ENCODE measurements around the gene OR6N1.

Gene OR6N1

GRCh38 chr1:158752155-158752712, 19.8 kb downstream of the OR6N1 start:
- DNase-seq (ENCODE audit: low read depth in 2 of 2) = no peak

GRCh38 chr1:158735848-158736247, 36.1 kb downstream of the OR6N1 start:
- no peak for DNase-seq (ENCODE audit: low read depth in 2 of 2)

GRCh38 chr1:158732524-158732923, 39.5 kb downstream of the OR6N1 start:
- DNase-seq (ENCODE audit: low read depth in 2 of 2) = no peak

- DNase-seq (ENCODE audit: low read depth in 2 of 2) = no peak
Measured at GRCh38 chr1:158731707-158732106, 40.3 kb downstream of the OR6N1 start.

- DNase-seq (ENCODE audit: low read depth in 2 of 2) = no peak
Measured at GRCh38 chr1:158730453-158730852, 41.5 kb downstream of the OR6N1 start.

- DNase-seq (ENCODE audit: low read depth in 2 of 2) = no peak
Measured at GRCh38 chr1:158728510-158729225, 43.3 kb downstream of the OR6N1 start.

GRCh38 chr1:158724442-158724841, 47.6 kb downstream of the OR6N1 start:
- DNase-seq (ENCODE audit: low read depth in 2 of 2) = no peak

GRCh38 chr1:158720620-158721019, 51.4 kb downstream of the OR6N1 start, which contains the start of gene OR6K3:
OR6K3 (minus strand) TSS chr1:158720720; CDS start chr1:158718115, 2,605 bp downstream.
- DNase-seq (ENCODE audit: low read depth in 2 of 2) = no peak

GRCh38 chr1:158719664-158720063, 52.3 kb downstream of the OR6N1 start:
- no peak for DNase-seq (ENCODE audit: low read depth in 2 of 2)

- DNase-seq (ENCODE audit: low read depth in 2 of 2) = no peak
Measured at GRCh38 chr1:158717344-158717743, 54.7 kb downstream of the OR6N1 start.

- DNase-seq (ENCODE audit: low read depth in 2 of 2) = no peak
Measured at GRCh38 chr1:158716335-158716734, 55.7 kb downstream of the OR6N1 start.

GRCh38 chr1:158714754-158715153, 57.2 kb downstream of the OR6N1 start:
- no peak for DNase-seq (ENCODE audit: low read depth in 2 of 2)

Measured in stimulated activated CD4-positive, alpha-beta T cell treated with anti-CD3 and anti-CD28 coated beads, Interleukin-15, amount 100 ng/mL, for 48 hours (primary cell).